ENCODE results near the gene TSBP1. TPM values are rescaled to one million over a fixed set of nuclear protein-coding genes. Genes with fewer than 3 reads are reported as not detected.
A peak's percentile ranks its signal among the peaks of the same experiment; 100 is the strongest.

The TSBP1 gene
- total and polyA plus RNA-seq, 2 of the 13 experiments (the other 11 are each of a cell fraction or from before 2014, with no cell fraction given), result not detected

DNA sequence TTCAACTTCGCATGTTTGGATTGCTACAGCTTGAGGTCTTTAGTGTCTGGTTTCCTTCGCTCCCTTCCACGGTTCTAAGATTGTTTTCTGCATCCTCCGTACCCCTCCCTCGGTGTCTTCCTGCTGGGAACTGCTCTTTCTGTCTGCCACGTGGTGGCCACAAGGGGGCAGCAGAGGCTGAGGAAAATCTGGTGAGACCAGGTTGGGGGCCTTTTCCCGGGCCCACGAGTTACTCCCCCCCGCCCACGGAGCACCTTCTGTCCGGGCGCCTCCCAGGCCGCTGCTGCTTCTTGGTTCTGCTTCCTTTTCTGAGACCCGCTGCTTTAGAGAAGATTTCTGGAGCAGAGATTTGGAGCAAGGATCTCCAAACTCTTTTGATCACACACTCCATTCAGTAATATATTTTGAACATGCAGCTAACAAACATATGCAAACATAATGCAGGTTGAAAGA, 126.7 kb downstream of the TSBP1 start (continued):
- no peak for TF ChIP-seq SOX6 (IDR thresholded peaks at IDR 0.05)
- TF ChIP-seq SOX6 (CRISPR knock-in tag; IDR thresholded peaks at IDR 0.05), result 0 out of 2 replicates have a peak, but pooled peaks have one; percentile 37
- no peak for TF ChIP-seq HOXA3 (CRISPR knock-in tag; IDR thresholded peaks at IDR 0.05)
- TF ChIP-seq, protein P1, sequence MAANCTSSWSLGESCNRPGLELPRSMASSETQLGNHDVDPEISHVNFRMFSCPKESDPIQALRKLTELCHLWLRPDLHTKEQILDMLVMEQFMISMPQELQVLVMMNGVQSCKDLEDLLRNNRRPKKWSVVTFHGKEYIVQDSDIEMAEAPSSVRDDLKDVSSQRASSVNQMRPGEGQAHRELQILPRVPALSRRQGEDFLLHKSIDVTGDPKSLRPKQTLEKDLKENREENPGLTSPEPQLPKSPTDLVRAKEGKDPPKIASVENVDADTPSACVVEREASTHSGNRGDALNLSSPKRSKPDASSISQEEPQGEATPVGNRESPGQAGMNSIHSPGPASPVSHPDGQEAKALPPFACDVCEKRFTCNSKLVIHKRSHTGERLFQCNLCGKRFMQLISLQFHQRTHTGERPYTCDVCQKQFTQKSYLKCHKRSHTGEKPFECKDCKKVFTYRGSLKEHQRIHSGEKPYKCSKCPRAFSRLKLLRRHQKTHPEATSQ (CRISPR knock-in tag; IDR thresholded peaks at IDR 0.05; ENCODE audit: borderline replicate concordance), result no peak
- TF ChIP-seq KDM4B (CRISPR knock-in tag; IDR thresholded peaks at IDR 0.05), result 0 out of 2 replicates have a peak, but pooled peaks have one; percentile 62
- TF ChIP-seq ZNF83 (CRISPR knock-in tag; IDR thresholded peaks at IDR 0.05; ENCODE audit: borderline replicate concordance), result 0 out of 2 replicates have a peak, but pooled peaks have one; percentile 34
- TF ChIP-seq PHF8 (CRISPR knock-in tag; IDR thresholded peaks at IDR 0.05), result peak; percentile 38; the same call in 1 of the 2 replicates
- TF ChIP-seq HOXA7 (CRISPR knock-in tag; IDR thresholded peaks at IDR 0.05), result no peak
- no peak for TF ChIP-seq ZNF224 (CRISPR knock-in tag; IDR thresholded peaks at IDR 0.05)
- TF ChIP-seq, protein P2, sequence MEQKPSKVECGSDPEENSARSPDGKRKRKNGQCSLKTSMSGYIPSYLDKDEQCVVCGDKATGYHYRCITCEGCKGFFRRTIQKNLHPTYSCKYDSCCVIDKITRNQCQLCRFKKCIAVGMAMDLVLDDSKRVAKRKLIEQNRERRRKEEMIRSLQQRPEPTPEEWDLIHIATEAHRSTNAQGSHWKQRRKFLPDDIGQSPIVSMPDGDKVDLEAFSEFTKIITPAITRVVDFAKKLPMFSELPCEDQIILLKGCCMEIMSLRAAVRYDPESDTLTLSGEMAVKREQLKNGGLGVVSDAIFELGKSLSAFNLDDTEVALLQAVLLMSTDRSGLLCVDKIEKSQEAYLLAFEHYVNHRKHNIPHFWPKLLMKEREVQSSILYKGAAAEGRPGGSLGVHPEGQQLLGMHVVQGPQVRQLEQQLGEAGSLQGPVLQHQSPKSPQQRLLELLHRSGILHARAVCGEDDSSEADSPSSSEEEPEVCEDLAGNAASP (CRISPR knock-in tag; IDR thresholded peaks at IDR 0.05; ENCODE audit: borderline replicate concordance), result no peak
- peak; percentile 31; the same call in 1 of the 2 replicates for TF ChIP-seq SALL1 (CRISPR knock-in tag; IDR thresholded peaks at IDR 0.05)
- 0 out of 2 replicates have a peak, but pooled peaks have one; percentile 18 for TF ChIP-seq GABPB1 (CRISPR knock-in tag; IDR thresholded peaks at IDR 0.05)
- TF ChIP-seq, protein P3, sequence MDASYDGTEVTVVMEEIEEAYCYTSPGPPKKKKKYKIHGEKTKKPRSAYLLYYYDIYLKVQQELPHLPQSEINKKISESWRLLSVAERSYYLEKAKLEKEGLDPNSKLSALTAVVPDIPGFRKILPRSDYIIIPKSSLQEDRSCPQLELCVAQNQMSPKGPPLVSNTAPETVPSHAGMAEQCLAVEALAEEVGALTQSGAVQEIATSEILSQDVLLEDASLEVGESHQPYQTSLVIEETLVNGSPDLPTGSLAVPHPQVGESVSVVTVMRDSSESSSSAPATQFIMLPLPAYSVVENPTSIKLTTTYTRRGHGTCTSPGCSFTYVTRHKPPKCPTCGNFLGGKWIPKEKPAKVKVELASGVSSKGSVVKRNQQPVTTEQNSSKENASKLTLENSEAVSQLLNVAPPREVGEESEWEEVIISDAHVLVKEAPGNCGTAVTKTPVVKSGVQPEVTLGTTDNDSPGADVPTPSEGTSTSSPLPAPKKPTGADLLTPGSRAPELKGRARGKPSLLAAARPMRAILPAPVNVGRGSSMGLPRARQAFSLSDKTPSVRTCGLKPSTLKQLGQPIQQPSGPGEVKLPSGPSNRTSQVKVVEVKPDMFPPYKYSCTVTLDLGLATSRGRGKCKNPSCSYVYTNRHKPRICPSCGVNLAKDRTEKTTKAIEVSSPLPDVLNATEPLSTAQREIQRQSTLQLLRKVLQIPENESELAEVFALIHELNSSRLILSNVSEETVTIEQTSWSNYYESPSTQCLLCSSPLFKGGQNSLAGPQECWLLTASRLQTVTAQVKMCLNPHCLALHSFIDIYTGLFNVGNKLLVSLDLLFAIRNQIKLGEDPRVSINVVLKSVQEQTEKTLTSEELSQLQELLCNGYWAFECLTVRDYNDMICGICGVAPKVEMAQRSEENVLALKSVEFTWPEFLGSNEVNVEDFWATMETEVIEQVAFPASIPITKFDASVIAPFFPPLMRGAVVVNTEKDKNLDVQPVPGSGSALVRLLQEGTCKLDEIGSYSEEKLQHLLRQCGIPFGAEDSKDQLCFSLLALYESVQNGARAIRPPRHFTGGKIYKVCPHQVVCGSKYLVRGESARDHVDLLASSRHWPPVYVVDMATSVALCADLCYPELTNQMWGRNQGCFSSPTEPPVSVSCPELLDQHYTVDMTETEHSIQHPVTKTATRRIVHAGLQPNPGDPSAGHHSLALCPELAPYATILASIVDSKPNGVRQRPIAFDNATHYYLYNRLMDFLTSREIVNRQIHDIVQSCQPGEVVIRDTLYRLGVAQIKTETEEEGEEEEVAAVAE (CRISPR knock-in tag; IDR thresholded peaks at IDR 0.05; ENCODE audit: borderline replicate concordance), result 0 out of 2 replicates have a peak, but pooled peaks have one; percentile 29
- TF ChIP-seq, protein P4, sequence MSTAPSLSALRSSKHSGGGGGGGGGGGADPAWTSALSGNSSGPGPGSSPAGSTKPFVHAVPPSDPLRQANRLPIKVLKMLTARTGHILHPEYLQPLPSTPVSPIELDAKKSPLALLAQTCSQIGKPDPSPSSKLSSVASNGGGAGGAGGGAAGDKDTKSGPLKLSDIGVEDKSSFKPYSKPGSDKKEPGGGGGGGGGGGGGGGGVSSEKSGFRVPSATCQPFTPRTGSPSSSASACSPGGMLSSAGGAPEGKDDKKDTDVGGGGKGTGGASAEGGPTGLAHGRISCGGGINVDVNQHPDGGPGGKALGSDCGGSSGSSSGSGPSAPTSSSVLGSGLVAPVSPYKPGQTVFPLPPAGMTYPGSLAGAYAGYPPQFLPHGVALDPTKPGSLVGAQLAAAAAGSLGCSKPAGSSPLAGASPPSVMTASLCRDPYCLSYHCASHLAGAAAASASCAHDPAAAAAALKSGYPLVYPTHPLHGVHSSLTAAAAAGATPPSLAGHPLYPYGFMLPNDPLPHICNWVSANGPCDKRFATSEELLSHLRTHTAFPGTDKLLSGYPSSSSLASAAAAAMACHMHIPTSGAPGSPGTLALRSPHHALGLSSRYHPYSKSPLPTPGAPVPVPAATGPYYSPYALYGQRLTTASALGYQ (CRISPR knock-in tag; IDR thresholded peaks at IDR 0.05), result no peak
- peak; percentile 70 for TF ChIP-seq RAD21 (CRISPR knock-in tag; IDR thresholded peaks at IDR 0.05)
- TF ChIP-seq, protein P5, sequence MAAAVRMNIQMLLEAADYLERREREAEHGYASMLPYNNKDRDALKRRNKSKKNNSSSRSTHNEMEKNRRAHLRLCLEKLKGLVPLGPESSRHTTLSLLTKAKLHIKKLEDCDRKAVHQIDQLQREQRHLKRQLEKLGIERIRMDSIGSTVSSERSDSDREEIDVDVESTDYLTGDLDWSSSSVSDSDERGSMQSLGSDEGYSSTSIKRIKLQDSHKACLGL (CRISPR knock-in tag; IDR thresholded peaks at IDR 0.05), result no peak
- TF ChIP-seq, protein P6, sequence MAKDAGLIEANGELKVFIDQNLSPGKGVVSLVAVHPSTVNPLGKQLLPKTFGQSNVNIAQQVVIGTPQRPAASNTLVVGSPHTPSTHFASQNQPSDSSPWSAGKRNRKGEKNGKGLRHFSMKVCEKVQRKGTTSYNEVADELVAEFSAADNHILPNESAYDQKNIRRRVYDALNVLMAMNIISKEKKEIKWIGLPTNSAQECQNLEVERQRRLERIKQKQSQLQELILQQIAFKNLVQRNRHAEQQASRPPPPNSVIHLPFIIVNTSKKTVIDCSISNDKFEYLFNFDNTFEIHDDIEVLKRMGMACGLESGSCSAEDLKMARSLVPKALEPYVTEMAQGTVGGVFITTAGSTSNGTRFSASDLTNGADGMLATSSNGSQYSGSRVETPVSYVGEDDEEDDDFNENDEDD (CRISPR knock-in tag; IDR thresholded peaks at IDR 0.05; ENCODE audit: borderline replicate concordance), result no peak
- TF ChIP-seq, protein P7, sequence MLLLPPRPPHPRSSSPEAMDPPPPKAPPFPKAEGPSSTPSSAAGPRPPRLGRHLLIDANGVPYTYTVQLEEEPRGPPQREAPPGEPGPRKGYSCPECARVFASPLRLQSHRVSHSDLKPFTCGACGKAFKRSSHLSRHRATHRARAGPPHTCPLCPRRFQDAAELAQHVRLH (CRISPR knock-in tag; IDR thresholded peaks at IDR 0.05; ENCODE audit: borderline replicate concordance, low read depth), result peak; percentile 29; the same call in 1 of the 2 replicates
- peak; percentile 14 for TF ChIP-seq YY1 (IDR thresholded peaks at IDR 0.05; ENCODE audit: insufficient read depth, insufficient replicate concordance, low read depth, low read length)

Measured in HepG2 (cell line).